Sigmoid colon (tissue), 4 donors: ENCODE measurements around the gene NR3C2.
A peak's percentile ranks its signal among the peaks of the same experiment; 100 is the strongest.

Experiments
- EP300 ChIP-seq, 4 donors: sonication (generic); formaldehyde crosslinking; IDR thresholded peaks; one replicate each; pipeline ENCODE4 v1.6.1; 2017; ENCODE audit warnings: antibody characterized with exemption in 4 of 4
- POLR2A ChIP-seq, 2 donors: fragments of 450-650 bp; IDR thresholded peaks; one replicate each; pipeline ENCODE4 v1.6.1; 2016; ENCODE audit warnings: antibody characterized with exemption in 2 of 2, mild to moderate bottlenecking in 2 of 2, moderate library complexity in 2 of 2
- POLR2AphosphoS5 ChIP-seq, 4 donors: sonication (generic); formaldehyde crosslinking; IDR thresholded peaks; one replicate each; pipeline ENCODE4 v1.6.1; 2017; ENCODE audit warnings: antibody characterized with exemption in 4 of 4
- TF ChIP-seq, protein P1 (sequence below), 4 experiments: fragments of 450-650 bp in 3 of 4; fragments of 200-600 bp in 1 of 4; IDR thresholded peaks; one replicate each; pipeline ENCODE4 v1.5.1; 2016 to 2019; ENCODE audit warnings: antibody characterized with exemption in 4 of 4, mild to moderate bottlenecking in 3 of 4, moderate library complexity in 2 of 4

DNA sequence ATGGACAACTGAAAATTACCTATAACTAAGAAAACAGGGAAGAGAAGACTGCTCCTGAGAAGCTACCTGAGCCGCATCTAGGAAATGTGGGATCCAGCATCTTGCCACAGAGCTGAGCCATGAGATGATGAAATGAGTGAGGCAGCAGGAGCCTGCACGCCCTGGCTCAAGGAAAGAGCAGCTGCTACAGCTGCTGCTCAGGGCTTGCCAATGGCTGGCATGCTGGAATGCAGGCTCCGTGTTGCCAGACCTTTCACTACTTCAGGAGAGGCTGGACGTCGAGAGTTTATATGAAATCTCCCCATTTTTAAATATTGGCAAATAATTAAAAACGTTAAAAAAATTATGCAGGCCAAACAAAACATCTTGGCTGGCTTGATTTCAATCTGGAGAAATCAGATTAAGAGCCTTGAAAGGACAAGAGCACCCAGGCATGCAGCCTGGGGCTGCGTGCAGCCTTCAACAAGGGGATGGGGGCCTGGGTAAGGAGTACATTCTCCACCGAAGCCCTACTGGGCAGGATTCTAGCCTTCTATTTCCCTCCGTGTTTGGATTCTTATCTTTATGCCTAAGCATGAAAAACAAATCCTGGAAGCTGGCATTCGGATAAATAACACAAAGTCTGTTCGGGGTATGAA lies 227.6 kb downstream of the NR3C2 start:
- TF ChIP-seq, protein P1, sequence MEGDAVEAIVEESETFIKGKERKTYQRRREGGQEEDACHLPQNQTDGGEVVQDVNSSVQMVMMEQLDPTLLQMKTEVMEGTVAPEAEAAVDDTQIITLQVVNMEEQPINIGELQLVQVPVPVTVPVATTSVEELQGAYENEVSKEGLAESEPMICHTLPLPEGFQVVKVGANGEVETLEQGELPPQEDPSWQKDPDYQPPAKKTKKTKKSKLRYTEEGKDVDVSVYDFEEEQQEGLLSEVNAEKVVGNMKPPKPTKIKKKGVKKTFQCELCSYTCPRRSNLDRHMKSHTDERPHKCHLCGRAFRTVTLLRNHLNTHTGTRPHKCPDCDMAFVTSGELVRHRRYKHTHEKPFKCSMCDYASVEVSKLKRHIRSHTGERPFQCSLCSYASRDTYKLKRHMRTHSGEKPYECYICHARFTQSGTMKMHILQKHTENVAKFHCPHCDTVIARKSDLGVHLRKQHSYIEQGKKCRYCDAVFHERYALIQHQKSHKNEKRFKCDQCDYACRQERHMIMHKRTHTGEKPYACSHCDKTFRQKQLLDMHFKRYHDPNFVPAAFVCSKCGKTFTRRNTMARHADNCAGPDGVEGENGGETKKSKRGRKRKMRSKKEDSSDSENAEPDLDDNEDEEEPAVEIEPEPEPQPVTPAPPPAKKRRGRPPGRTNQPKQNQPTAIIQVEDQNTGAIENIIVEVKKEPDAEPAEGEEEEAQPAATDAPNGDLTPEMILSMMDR (IDR thresholded peaks at IDR 0.05): no peak
- TF ChIP-seq POLR2A (IDR thresholded peaks at IDR 0.05) (no peak), POLR2AphosphoS5 (IDR thresholded peaks at IDR 0.05) (peak in 3 of 4 donors; percentile 8 to 21 (median 14)), EP300 (IDR thresholded peaks at IDR 0.05) (no peak)
